ENCODE data around the gene OPN5.
"Not testable (repeated sequence)": the region's sequence is repeated elsewhere in the genome, so short reads cannot be mapped to it uniquely, and the experiment has no call there.

Gene OPN5, protein sequence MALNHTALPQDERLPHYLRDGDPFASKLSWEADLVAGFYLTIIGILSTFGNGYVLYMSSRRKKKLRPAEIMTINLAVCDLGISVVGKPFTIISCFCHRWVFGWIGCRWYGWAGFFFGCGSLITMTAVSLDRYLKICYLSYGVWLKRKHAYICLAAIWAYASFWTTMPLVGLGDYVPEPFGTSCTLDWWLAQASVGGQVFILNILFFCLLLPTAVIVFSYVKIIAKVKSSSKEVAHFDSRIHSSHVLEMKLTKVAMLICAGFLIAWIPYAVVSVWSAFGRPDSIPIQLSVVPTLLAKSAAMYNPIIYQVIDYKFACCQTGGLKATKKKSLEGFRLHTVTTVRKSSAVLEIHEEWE

DNA sequence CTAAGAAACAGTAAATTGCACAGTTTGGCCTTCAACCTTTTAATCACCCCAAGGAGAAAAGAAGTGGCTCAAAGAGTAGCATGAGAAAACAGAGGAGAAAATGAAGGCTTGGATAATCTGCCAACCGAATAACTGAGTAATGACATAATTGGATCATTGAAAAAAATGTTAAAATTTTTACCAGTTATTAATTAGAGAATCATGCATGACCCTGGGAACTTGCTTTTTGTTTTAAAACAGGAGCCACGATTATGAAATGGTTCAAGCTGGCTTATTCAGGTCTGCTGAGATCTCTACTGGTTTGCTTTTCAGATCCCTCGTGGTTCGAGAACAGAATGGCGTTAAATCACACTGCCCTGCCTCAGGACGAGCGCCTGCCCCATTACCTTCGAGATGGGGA is at the start of gene OPN5:
TSS of gene OPN5 (plus strand) at position 301 of the 400 bp plus-strand sequence. CDS start at position 336, 35 bp downstream.
- FAIRE-seq (no peak), DNase-seq (ENCODE audit: low spot score) (no peak)

DNA sequence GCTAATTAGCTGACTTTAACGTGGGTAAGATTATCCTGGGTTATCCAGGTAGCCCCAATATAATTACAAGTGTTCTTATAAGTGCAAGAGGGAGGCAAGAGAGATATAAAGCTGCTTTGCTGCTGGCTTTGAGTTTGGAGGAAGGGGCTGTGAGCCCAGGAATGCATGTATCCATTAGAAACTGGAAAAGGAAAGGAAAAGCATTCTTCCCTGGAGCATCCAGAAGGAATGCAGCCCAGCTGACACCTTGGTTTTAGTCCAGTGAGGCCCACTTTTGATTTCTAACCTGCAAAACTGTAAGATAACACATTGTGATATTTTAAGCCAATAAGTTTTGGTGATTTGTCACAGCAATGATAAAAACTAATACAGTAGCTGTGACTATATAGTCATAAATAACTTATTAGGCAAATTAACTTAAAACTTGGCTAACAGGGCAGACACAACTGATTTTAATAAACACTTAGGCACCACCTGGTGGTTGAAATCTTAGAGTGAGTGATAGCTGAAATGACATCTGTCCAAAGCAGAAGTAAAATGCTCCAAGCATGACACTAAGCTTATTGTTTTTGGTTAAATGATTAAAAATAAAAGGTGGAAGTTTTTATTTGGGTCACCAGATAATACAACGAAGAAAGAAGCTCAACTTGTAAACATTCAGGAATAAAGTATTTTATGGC is 47.8 kb upstream of the OPN5 start:
- FAIRE-seq: peak; percentile 30

DNA sequence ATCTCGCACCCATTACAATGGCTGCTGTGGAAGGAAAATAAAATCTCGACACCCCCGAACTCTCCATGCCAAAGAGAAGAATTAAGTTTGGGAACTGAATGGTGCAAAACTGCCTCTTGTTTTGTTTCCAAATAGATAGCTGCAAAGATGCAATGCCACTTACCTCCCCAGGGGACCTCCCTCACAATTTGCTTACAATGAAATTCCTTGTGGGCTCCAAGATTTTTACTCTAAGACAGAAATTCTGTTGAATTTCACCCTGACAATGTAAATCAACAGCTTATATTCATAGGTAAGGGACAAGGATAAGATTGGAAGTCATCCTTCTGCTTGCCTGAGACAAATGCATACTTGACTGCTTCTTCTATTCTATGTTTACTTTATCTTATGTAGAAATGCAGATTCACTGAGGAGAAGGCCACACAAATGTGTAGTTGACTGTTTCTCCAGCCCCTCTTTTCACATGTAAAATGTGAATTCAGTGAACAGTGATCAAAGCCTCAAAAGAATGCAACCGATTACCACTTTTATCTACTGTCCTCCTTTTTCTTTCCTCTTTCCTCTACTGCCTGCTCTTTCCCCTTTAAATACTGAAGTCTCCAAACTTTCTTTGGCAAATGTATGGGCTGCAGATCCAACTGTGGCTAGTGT is 46.9 kb upstream of the OPN5 start:
- DNase-seq (ENCODE audit: low spot score) (no peak), FAIRE-seq (no peak)

More for the DNA sequence above, 47.8 kb upstream of the OPN5 start:
- no peak for DNase-seq (ENCODE audit: low spot score)

GRCh38 chr6:47736083-47736700 is 45.6 kb upstream of the OPN5 start:
- FAIRE-seq (no peak), DNase-seq (ENCODE audit: low spot score) (no peak)

- FAIRE-seq (peak; percentile 44), DNase-seq (ENCODE audit: low spot score) (peak; percentile 38)
These were observed 44.4 kb upstream of the OPN5 start for GRCh38 chr6:47737406-47737805.

- DNase-seq (ENCODE audit: low spot score) (no peak), FAIRE-seq (no peak)
These were observed 41.1 kb upstream of the OPN5 start for GRCh38 chr6:47740714-47741113.

GRCh38 chr6:47741807-47742206 is 40.0 kb upstream of the OPN5 start:
- DNase-seq (ENCODE audit: low spot score) (peak; percentile 83), FAIRE-seq (peak; percentile 96)

- DNase-seq (ENCODE audit: low spot score) (no peak), FAIRE-seq (peak; percentile 23)
These were observed 38.1 kb upstream of the OPN5 start for GRCh38 chr6:47743744-47744143.

GRCh38 chr6:47745269-47745668 is 36.6 kb upstream of the OPN5 start:
- DNase-seq (ENCODE audit: low spot score); FAIRE-seq: not testable (repeated sequence)

DNA sequence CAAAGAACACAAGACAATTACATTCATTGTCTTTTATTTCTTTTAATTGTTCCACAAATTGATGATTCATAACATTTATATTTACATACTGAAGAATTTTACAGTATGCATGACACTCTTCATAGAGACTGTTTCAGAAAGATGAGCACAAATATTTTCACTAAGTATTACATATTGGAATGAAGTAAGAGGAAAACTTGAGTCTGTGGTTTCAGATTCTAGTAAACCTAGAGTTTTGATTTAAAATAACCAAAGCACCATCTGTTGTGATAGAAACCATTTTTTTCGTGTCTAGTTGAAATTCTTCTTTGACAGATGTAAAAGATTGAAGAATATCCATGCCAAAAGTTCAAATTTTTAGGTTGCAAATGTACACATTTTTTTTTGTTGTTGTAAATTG is 32.1 kb upstream of the OPN5 start:
- FAIRE-seq (no peak), DNase-seq (ENCODE audit: low spot score) (no peak)

DNA sequence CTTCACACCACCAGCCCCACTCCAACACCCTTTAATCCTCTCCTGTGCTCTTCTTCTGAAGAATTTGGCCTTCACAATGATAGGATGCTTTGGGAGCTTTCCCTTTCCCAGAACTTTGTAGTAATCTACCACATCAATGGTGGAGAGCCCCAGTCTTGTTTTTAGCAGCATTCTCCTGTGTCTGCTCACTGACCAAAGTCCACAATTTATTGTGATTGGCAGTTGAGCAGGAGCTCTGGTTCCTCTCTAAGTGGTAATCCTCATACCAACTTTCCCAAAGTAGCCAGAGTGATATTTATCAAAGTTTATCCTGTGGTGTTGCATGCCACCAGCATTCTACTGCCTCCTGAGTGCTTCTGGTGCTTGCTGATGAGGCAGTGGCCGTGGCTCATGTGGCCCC is 29.0 kb upstream of the OPN5 start:
- FAIRE-seq (no peak), DNase-seq (ENCODE audit: low spot score) (no peak)

DNA sequence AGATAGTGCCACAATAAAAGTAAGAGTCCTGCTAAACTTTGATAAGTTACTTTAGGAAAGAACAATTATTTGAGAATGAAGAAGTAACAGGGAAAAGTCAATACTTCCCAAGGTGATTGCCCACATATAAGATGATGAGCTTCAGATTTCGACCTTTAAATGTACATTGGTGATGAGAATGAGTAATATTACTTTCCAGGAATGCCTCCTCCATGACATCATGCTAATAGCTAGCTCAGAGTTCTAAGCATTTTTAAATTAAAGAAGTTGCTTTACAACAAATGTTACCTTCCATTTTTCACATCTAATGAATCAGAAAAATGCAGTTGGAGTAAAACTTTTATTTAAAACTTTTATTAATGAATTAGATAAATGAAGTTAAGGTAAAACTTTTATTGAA is 22.5 kb upstream of the OPN5 start:
- DNase-seq (ENCODE audit: low spot score): peak; percentile 6

GRCh38 chr6:47762502-47762901 is 19.3 kb upstream of the OPN5 start:
- FAIRE-seq (no peak), DNase-seq (ENCODE audit: low spot score) (no peak)

More for the DNA sequence above, 22.5 kb upstream of the OPN5 start:
- peak; percentile 50 for FAIRE-seq

DNA sequence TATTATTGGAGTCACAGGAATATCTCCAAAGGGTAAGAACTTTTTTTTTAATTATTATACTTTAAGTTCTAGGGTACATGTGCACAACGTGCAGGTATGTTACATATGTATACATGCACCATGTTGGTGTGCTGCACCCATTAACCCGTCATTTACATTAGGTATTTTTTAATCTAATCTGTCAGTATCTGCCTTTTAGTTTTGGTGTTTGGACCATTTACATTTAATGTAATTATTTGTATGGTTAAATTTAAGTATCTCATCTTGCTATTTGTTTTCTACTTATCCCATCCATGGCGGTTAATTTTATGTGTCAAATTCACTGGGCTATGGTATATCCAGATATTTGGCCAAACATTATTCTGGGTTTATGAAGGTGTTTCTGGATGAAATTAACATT is 15.4 kb upstream of the OPN5 start:
- FAIRE-seq: no peak
- DNase-seq (ENCODE audit: low spot score): no peak

- DNase-seq (ENCODE audit: low spot score) (no peak), FAIRE-seq (no peak)
These were observed 14.7 kb upstream of the OPN5 start for GRCh38 chr6:47767102-47767501.

- DNase-seq (ENCODE audit: low spot score): no peak
These were observed 11.8 kb upstream of the OPN5 start for GRCh38 chr6:47769982-47770381.

DNA sequence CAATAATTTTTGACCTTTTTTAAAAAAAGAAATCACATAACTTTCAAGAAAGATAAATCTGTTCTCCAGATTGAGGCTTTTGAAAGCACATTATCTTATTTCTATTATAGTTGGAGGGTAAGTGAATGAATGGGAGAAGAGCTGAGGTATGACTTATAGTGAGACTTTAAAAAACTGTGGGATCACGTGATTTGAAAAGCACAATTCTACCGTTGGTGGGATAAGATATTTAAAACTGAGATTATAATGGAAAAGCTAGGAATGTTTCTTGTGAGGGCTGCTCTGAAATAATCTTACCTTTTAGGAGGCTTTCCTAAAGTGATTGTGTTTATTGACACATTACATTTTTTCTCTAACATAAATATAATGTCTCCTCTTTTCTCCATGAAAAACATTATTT is 9.5 kb upstream of the OPN5 start:
- DNase-seq (ENCODE audit: low spot score) (no peak), FAIRE-seq (no peak)

More at GRCh38 chr6:47769982-47770381, 11.8 kb upstream of the OPN5 start:
- no peak for FAIRE-seq

- DNase-seq (ENCODE audit: low spot score) (no peak), FAIRE-seq (no peak)
These were observed 8.8 kb upstream of the OPN5 start for GRCh38 chr6:47773005-47773404.

GRCh38 chr6:47780510-47781356 is 1.1 kb upstream of the OPN5 start:
- FAIRE-seq (peak; percentile 77), DNase-seq (ENCODE audit: low spot score) (peak; percentile 65)

DNA sequence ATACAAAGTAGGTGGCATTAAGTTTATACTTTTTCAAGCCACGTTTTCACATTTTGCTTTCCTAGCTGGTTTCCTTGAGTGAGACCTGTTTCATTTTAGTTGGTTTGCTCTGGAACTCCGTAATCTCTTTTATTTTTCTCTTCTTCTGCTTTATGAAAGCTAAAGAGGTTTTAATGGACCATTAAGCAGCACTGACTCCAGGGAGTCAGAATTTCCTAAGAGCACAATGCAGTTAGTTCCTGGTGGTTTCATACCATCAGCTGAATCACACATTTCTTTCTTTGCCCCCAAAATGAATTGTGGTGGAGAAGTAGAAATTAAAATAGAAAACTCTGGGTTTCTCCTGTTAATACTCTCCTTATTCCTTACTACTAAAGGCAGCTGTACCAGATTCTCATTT is 3.4 kb downstream of the OPN5 start:
- FAIRE-seq: peak; percentile 77

More for the DNA sequence above, 3.4 kb downstream of the OPN5 start:
- no peak for DNase-seq (ENCODE audit: low spot score)
